ENCODE measurements around the gene CENPV. TPM values are rescaled to one million over a fixed set of nuclear protein-coding genes. Genes with fewer than 3 reads are reported as not detected.

The CENPV gene
- total and polyA plus RNA-seq, 8 donors: 24.5 to 324 (median 38.1) TPM

GRCh38 chr17:16352667-16353316, 477 bp downstream of the CENPV start:
- no peaks in the 10 kb centered on the region for H3K27me3 ChIP-seq
- 0 to 2% (median 1%) methylated on average over 15 to 75 of the region's 75 CpGs for WGBS, 5 donors

GRCh38 chr17:16352303-16352666, 984 bp downstream of the CENPV start:
- intact Hi-C loops (cut with DNase I; ENCODE audit: low total_unique reads): no loop called here
- H3K9me3 ChIP-seq: no peaks in the 10 kb centered on the region
- DNase-seq: peak; percentile 48 to 76
- TF ChIP-seq POLR2AphosphoS5 (IDR thresholded peaks at IDR 0.05) (no peak), EP300 (IDR thresholded peaks at IDR 0.05) (no peak), CTCF (IDR thresholded peaks at IDR 0.05) (no peak), POLR2A (IDR thresholded peaks at IDR 0.05) (no peak)
- WGBS, 5 donors: 1 to 3% (median 1%) methylated on average over 25 of the region's 25 CpGs
- peak overlapping the region; percentile 67 to 86 (median 77) for H3K4me3 ChIP-seq
- H3K36me3 ChIP-seq: peaks cover 6 to 26% (median 22%) of the 10 kb centered on the region in 4 donors
- no peaks in the 10 kb centered on the region for H3K27me3 ChIP-seq
- H3K27ac ChIP-seq: peak overlapping the region in 4 of 5 donors; percentile 69 to 86 (median 80)
- peaks cover 13 to 33% (median 16%) of the 10 kb centered on the region in 4 donors for H3K4me1 ChIP-seq

More at GRCh38 chr17:16352667-16353316, 477 bp downstream of the CENPV start:
- TF ChIP-seq POLR2A (IDR thresholded peaks at IDR 0.05) (no peak), CTCF (IDR thresholded peaks at IDR 0.05) (no peak), POLR2AphosphoS5 (IDR thresholded peaks at IDR 0.05) (no peak), EP300 (IDR thresholded peaks at IDR 0.05) (no peak)
- peak; percentile 49 to 73 for DNase-seq
- no peaks in the 10 kb centered on the region for H3K9me3 ChIP-seq
- H3K4me1 ChIP-seq: peaks cover 13 to 33% (median 16%) of the 10 kb centered on the region in 4 donors
- peaks cover 6 to 22% (median 20%) of the 10 kb centered on the region in 4 donors for H3K36me3 ChIP-seq
- peak overlapping the region; percentile 69 to 86 (median 77) for H3K27ac ChIP-seq
- peak overlapping the region; percentile 67 to 86 (median 77) for H3K4me3 ChIP-seq
- intact Hi-C loops (cut with DNase I; ENCODE audit: low total_unique reads): no loop called here

GRCh38 chr17:16351831-16352230, 1.4 kb downstream of the CENPV start:
- Histone ChIP-seq H3K27ac (peak overlapping the region in 3 of 5 donors; percentile 77 to 86 (median 82)), H3K36me3 (peaks cover 6 to 30% (median 27%) of the 10 kb centered on the region in 4 donors), H3K9me3 (no peaks in the 10 kb centered on the region), H3K4me1 (peaks cover 13 to 33% (median 16%) of the 10 kb centered on the region in 4 donors), H3K4me3 (peak overlapping the region; percentile 67 to 86 (median 77)), H3K27me3 (no peaks in the 10 kb centered on the region)
- intact Hi-C loops (cut with DNase I; ENCODE audit: low total_unique reads): no loop called here
- 29 to 35% (median 33%) methylated on average over 10 of the region's 10 CpGs for WGBS, 5 donors
- TF ChIP-seq POLR2A (IDR thresholded peaks at IDR 0.05): no peak
- TF ChIP-seq CTCF (IDR thresholded peaks at IDR 0.05): no peak
- no peak for TF ChIP-seq POLR2AphosphoS5 (IDR thresholded peaks at IDR 0.05)
- no peak for TF ChIP-seq EP300 (IDR thresholded peaks at IDR 0.05)
- no peak for DNase-seq

- no peak for DNase-seq
- intact Hi-C loops (cut with DNase I; ENCODE audit: low total_unique reads): no loop called here
- TF ChIP-seq CTCF (IDR thresholded peaks at IDR 0.05): no peak
- no peak for TF ChIP-seq EP300 (IDR thresholded peaks at IDR 0.05)
- no peak for TF ChIP-seq POLR2A (IDR thresholded peaks at IDR 0.05)
- no peak for TF ChIP-seq POLR2AphosphoS5 (IDR thresholded peaks at IDR 0.05)
- 93 to 99% (median 96%) methylated on average over 5 of the region's 5 CpGs for WGBS, 5 donors
- H3K9me3 ChIP-seq: no peaks in the 10 kb centered on the region
- H3K4me1 ChIP-seq: peaks cover 13 to 33% (median 16%) of the 10 kb centered on the region in 4 donors
- peaks cover 6 to 52% (median 39%) of the 10 kb centered on the region in 4 donors for H3K36me3 ChIP-seq
- H3K27me3 ChIP-seq: no peaks in the 10 kb centered on the region
- H3K27ac ChIP-seq: no peak overlapping the region
- no peak overlapping the region for H3K4me3 ChIP-seq
Observed at GRCh38 chr17:16349431-16349830, 3.8 kb downstream of the CENPV start.
